GM19035 (cell line): Measurements from ENCODE around the gene USP24.

Experiments
- ATAC-seq: cut with Tn5 transposase; IDR thresholded peaks from one replicate; pipeline ENCODE4 v1.9.1; 2021; ENCODE audit not compliant: unreplicated experiment

USP24 gene

GRCh38 chr1:55057270-55057955, 157.8 kb downstream of the USP24 start:
- no peak for ATAC-seq

GRCh38 chr1:55056632-55056992, 158.6 kb downstream of the USP24 start:
- no peak for ATAC-seq

GRCh38 chr1:55055951-55056631, 159.1 kb downstream of the USP24 start:
- no peak for ATAC-seq

GRCh38 chr1:55055084-55055882, 159.9 kb downstream of the USP24 start:
- no peak for ATAC-seq

- ATAC-seq: no peak
These were observed 160.8 kb downstream of the USP24 start for GRCh38 chr1:55054396-55054795.

- no peak for ATAC-seq
These were observed 161.8 kb downstream of the USP24 start for GRCh38 chr1:55053265-55053954.

GRCh38 chr1:55052221-55053142, 162.7 kb downstream of the USP24 start:
- no peak for ATAC-seq

- no peak for ATAC-seq
These were observed 163.5 kb downstream of the USP24 start for GRCh38 chr1:55051621-55052020.

- no peak for ATAC-seq
These were observed 164.0 kb downstream of the USP24 start for GRCh38 chr1:55051169-55051568.

GRCh38 chr1:55050283-55050682, 164.9 kb downstream of the USP24 start:
- ATAC-seq: no peak

GRCh38 chr1:55049914-55050278, 165.3 kb downstream of the USP24 start:
- ATAC-seq: no peak

GRCh38 chr1:55049271-55049913, 165.8 kb downstream of the USP24 start:
- no peak for ATAC-seq

- no peak for ATAC-seq
These were observed 166.5 kb downstream of the USP24 start for GRCh38 chr1:55048453-55049270.

GRCh38 chr1:55047611-55048010, 167.6 kb downstream of the USP24 start:
- no peak for ATAC-seq

- no peak for ATAC-seq
These were observed 168.3 kb downstream of the USP24 start for GRCh38 chr1:55046871-55047270.

- no peak for ATAC-seq
These were observed 169.7 kb downstream of the USP24 start for GRCh38 chr1:55045430-55045829.

GRCh38 chr1:55044617-55045397, 170.4 kb downstream of the USP24 start:
- no peak for ATAC-seq

- no peak for ATAC-seq
These were observed 171.4 kb downstream of the USP24 start for GRCh38 chr1:55043726-55044125.
